LNCaP clone FGC (cell line): ENCODE measurements around the gene NCS1.

Experiments used
- DNase-seq: peaks from one replicate; pipeline ENCODE4 v3.0.0-alpha.2; 2011; ENCODE audit warnings: low read depth
- H3K4me3 ChIP-seq: 2 replicates; pipeline ENCODE4 v1.5.1; 2011; ENCODE audit warnings: mild to moderate bottlenecking, low read depth, low read length, control low read depth
- TF ChIP-seq, protein P1 (sequence below): IDR thresholded peaks from 2 replicates; pipeline ENCODE4 v1.5.1; 2012; ENCODE audit warnings: mild to moderate bottlenecking; ENCODE audit not compliant: control insufficient read depth, insufficient read depth; ENCODE audit errors: extremely low read depth

NCS1 gene

GRCh38 chr9:130201974-130202373 lies 29.8 kb downstream of the NCS1 start:
- TF ChIP-seq, protein P1, sequence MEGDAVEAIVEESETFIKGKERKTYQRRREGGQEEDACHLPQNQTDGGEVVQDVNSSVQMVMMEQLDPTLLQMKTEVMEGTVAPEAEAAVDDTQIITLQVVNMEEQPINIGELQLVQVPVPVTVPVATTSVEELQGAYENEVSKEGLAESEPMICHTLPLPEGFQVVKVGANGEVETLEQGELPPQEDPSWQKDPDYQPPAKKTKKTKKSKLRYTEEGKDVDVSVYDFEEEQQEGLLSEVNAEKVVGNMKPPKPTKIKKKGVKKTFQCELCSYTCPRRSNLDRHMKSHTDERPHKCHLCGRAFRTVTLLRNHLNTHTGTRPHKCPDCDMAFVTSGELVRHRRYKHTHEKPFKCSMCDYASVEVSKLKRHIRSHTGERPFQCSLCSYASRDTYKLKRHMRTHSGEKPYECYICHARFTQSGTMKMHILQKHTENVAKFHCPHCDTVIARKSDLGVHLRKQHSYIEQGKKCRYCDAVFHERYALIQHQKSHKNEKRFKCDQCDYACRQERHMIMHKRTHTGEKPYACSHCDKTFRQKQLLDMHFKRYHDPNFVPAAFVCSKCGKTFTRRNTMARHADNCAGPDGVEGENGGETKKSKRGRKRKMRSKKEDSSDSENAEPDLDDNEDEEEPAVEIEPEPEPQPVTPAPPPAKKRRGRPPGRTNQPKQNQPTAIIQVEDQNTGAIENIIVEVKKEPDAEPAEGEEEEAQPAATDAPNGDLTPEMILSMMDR = no peak
- no peak overlapping the region for H3K4me3 ChIP-seq
- no peak for DNase-seq

- TF ChIP-seq, protein P1 = no peak
- DNase-seq = no peak
- H3K4me3 ChIP-seq = no peak overlapping the region
These were observed 32.1 kb downstream of the NCS1 start for GRCh38 chr9:130204341-130204740.

DNA sequence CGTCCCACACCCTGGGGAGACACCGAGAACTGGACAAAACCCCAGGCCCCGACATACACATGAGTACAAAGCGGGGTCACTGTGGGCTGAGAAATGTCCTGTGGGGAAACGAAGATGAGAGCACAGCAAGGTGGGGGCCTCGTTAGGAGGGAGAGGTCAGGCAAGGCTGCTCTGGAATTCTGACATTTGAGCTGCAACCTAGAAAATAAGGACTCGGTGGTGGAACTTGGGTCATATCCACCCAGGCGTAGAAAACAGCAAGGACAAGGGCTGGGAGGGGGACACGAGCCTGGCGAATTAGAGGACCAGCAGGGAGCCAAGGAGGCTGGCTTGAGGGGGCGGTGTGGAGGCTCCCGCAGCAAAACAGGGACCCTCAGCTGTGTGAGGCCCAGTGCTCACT lies 32.8 kb downstream of the NCS1 start:
- no peak overlapping the region for H3K4me3 ChIP-seq
- TF ChIP-seq, protein P1 = no peak
- DNase-seq = no peak

- TF ChIP-seq, protein P1 = no peak
- H3K4me3 ChIP-seq = no peak overlapping the region
- no peak for DNase-seq
These were observed 33.7 kb downstream of the NCS1 start for GRCh38 chr9:130205912-130206311.

- DNase-seq = no peak
- TF ChIP-seq, protein P1 = no peak
- no peak overlapping the region for H3K4me3 ChIP-seq
These were observed 34.4 kb downstream of the NCS1 start for GRCh38 chr9:130206579-130206978.

DNA sequence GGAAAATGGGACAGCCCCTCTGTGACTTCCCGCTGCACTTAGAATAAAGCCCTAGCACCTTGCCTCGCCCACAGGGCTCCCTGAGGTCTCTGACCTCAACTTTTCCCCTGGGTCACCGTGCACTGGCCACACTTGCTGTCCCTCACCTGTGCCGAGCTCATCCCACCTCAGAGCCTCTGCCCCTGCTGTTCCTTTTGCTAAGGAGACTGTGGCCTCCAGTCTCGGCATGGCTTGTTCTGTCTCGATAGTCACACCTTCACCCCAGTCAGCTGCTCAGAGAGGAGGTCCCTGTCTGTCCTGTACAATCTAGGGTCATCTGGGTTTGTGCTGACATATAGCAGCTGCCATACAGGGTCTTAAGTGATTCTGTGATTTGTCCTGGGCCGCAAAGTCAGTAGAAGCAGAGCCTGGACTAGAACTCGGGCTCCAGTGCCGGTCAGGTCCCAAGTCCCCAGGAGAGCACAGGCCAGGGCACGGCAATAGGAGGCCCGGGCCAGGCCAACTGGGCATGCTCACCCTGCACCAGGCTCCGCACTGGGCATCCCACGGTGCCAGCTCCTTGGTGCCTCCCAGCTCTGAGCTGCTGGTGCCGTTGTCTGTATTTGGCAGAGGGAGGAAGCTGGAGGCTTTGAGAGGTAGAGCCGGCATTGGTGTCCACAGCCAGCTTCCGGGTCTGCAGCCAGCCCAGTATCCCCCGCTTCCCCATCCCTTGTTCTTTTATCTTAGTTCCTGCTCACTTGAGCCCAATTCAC lies 35.2 kb downstream of the NCS1 start:
- TF ChIP-seq, protein P1 = no peak
- H3K4me3 ChIP-seq = no peak overlapping the region
- DNase-seq = no peak

GRCh38 chr9:130208600-130209347 lies 36.6 kb downstream of the NCS1 start:
- TF ChIP-seq, protein P1 = no peak
- no peak for DNase-seq
- H3K4me3 ChIP-seq = no peak overlapping the region
